HFF-Myc (cell line): Measurements from ENCODE around the gene FAM72A.
"Not testable (repeated sequence)": the region's sequence is repeated elsewhere in the genome, so short reads cannot be mapped to it uniquely, and the experiment has no call there.

Experiments used
- DNase-seq: peaks from one replicate; pipeline ENCODE4 v3.0.0-alpha.2; 2011; ENCODE audit warnings: low read depth; ENCODE audit errors: extremely low read depth
- H3K4me3 ChIP-seq: replicated peaks from 2 replicates; pipeline ENCODE4 v1.5.1; 2011; ENCODE audit warnings: low read depth, mild to moderate bottlenecking, control low read depth, low read length

Gene FAM72A

DNA sequence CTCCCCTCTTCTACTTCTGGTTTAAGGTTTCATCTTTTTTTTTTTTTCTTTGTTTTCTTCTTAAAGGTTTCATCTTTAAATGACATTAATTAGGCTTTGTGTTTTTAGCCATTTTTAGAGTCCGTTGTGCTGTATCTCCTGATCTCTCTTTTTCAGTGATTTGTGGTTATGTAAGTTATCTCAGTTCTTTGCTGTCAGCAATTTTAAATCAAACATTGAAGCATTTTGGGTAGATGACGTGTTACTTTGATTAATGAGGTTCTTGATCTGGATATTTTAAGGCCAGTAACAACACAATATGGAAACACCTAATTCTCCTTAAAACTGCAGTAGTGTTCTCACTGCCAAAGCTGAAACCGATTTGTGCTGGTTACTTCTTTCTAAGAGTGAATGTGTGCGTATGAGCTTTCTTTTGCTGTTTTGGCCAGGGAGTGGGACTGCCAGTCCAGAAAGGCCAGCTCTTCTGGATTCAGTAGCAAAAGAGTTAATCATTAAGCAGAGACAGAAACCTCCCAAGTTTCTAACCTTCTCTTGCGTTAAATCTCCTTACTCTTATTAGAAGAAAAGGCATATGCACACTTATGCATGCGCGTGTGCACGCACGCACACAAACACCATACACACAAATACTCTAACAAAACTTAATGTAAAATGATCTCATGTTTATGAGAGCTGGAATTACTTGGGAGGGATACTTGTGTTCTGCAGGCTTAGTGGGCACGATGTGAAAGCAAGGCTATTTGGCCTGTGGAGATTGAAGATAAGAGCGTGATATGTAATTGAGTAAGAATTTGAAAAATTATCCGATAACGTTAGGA is 17.1 kb upstream of the FAM72A start:
- DNase-seq, H3K4me3 ChIP-seq: not testable (repeated sequence)

DNA sequence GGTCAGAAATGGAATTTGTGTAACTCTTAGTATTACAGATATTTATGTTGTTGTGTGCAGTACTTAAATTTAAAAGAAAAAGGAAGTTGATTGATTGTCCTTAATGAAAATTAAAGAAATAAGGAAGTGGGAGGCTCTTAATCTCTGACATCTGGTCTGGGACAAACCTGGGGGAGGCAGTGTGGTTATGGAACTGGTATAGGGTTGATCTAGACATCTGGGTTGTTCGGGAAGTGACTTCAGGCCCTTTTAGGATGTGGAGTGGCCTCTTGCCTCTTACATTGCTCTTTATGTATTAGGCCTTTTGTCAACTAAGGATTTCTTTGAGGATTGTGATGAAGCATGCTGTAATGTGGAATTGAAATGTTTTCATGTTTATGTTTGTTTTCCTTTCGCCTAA is 16.1 kb upstream of the FAM72A start:
- not testable (repeated sequence) for H3K4me3 ChIP-seq, DNase-seq

DNA sequence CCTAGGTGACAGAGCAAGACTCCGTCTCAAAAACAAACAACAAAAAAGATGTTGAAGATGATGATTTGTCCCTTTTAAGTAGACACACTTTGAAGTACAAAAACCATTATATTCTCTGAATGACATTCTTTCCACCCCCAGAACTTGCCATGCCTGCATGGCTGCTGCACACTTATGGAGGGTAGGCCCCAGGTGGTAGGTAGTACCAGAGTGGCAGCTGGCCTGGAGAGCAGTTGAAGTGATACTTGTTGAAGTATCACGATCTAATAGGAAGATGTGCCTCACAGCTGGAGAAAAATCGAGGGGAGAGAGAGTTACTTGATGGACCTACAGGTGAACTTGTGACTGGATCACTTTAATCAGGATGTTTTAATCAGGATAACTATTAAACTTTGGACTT is 15.6 kb upstream of the FAM72A start:
- H3K4me3 ChIP-seq, DNase-seq: not testable (repeated sequence)

DNA sequence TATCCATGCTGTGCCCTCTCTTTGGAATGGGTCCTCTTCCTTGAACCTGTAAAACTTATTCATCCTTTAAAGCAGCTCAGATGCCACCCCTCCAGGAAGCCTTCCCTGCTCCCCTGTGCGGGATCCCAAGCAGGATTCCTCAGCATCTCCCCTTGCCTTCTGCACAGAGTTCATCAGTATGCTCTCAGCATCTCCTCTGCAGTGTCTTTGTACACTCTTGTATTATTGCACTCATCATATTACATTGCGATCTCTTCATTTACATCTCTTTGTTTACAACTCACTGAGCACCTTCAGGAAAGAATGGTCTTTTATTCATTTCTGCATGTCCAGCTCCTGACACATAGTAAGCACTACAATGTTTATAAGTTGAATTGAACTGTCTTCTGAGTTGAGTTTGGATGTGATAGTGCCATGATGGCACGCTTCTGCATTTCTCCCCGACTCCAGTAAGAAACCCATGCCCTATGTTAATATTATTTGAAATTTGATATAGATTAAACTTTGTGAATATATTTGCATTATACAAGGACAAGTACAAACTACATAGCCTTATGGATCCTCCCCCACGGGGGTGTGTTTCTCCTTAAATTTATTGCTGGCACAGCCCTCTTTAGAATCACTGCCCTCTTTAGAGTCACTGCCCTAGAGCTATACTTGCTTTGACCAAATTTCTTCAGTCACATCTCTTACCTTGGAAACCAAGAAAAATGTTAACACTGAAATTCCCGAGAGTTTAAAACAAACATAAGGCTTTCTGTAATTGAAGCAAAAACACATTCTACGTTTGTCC is 13.2 kb upstream of the FAM72A start:
- DNase-seq, H3K4me3 ChIP-seq: not testable (repeated sequence)

DNA sequence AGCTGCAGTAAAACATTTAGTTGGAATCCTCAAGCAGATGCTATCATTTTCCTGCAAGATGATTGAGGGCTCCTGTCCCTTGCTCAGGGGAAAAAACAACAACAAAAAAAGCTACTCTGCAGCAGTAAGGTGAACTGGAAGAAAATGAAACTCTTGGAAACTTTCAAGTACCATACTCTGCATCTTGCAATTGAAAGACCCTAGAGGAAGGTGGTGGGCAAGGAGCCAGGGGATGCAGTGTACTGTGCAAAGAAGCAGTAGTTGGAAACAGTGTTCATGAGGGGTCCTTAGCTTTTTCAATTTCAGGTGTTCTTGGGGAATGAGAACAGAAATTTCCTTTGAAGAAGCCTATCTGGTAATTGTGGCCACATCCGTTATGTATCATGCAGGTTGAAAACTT is 8.2 kb upstream of the FAM72A start:
- not testable (repeated sequence) for DNase-seq, H3K4me3 ChIP-seq

DNA sequence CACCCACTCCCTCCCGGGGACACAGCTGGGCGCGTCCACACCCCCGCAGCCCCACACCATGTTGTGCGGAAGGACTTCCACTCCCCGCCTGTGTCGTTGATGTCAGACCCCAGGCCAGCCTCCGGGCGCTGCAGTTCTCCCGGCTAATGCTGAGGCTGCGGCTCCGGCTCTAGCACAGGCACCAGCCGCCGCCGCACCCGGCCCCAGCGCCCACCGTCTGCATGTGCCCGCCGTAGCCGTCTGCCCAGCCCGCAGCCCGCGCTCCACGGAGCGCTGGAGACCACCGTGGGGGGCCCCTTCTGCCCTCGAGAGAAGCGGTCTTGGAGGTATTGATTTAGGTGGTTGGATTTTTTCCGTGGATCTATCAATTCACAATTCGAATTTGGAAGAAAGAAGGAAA is 2.9 kb upstream of the FAM72A start:
- DNase-seq = not testable (repeated sequence)
- H3K4me3 ChIP-seq = peak overlapping the region; percentile 33

DNA sequence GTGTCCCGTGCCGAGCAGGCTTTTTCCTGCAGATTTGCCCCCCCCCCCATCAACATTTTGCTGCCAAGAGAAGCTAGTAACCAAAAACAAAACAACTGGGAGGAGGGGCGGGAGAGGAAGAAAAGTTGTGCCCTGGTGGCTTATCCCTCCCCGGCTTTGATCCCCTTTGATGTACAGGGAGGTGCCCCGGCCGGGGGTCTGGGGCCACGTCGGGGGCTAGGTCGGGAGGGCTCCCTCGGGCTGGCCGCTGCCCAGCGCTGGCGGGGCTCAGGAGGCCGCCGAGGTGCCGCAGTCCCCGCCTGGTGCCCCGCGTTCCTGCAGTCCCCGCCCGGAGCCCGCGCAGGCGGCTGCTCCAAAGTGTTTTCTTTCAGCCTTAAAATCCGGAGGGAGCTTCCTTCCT is 2.2 kb upstream of the FAM72A start:
- not testable (repeated sequence) for DNase-seq
- H3K4me3 ChIP-seq = peak overlapping the region; percentile 42

DNA sequence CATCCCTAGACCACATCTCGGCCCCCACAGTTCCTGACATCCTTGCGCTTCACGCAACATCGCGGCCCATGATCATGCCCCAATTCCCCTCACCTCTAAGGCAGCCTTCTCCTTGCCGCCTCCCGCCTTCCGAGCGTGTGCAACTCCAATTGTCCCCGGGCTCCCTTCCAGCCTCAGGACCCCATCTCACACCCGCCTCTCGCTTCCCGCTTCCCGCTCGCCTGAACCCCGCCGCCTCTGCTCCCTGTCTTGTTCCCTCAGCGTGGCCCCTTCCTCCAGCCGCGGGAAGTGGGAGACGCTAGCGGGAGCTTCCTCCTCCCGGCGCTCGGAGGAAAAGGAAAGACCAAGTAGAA is 1.5 kb upstream of the FAM72A start:
- not testable (repeated sequence) for DNase-seq
- H3K4me3 ChIP-seq = peak overlapping the region; percentile 36

DNA sequence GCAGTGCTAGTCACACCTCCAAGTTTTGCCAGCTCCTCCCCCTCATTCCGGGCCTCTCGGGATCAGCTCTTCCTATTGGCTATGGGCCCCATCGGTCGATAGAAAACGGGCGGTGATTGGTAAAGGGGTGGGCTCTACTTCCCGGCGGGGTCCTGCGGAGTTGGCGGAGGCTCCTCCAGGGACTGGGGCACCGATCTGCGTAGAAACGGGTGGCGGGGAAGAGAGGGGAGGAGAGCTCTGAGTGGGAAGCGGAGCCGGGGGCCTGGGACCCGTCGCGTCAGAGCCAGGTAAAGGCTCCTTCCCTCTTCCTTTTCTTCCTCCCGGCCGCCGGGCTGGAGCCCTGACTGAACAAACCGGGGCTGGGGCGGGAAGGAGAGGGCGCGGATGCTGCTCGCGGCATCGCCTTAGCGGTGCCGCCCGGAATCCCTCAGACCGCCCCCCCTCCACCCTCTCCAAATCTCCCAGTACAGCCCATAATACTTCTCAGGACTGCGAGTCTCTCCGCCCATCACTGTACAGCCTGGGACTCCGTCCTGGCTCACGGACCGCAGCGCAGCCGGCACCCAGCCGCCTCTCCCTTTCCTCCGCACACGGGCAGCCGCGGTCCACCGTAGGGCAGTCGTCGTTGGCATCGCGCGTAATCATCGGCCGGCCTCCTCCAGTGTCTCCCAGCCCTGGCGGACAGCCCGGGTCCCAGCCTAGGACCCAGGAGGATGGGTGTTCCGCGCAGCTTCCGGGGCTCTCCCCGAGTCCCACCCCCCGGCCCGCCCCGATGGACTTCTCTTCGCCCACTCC is 922 bp upstream of the FAM72A start, which contains the start of gene SRGAP2:
TSS of gene SRGAP2 (plus strand) at position 178 of the 795 bp plus-strand sequence. CDS start 2,430 bp downstream, outside the sequence.
- DNase-seq = peak; percentile 11
- H3K4me3 ChIP-seq = peak within 1 kb of the TSS; percentile 42

DNA sequence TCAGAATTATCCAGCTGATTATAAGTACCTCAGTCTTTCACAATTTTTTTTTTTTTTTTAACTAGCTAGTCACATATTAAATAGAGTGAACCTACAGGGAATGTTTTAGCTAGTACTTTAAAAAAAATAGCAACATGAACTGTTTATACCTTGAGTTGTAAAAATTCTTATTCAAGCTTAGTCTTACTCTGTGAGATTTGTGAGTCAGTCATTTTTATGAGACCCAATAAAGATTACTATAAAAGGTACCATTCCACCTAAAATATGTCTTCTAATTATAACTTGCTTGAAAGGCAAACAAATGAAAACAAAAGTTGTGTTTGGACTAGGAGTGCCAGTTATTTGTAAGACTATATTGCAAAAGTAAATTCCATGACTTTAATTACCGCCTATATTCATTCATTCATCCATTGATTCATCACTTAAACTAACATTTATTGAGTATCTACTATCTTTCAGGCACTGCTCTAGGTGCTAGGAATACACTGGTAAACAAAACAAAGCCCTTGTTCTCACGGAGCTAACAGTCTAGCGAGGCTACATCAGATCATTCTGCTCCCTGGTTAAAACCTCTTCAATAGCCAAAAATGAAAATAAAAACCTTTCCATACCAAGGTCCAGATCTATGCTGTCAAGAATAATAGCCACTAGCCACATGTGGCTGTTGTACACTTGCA is 5.8 kb downstream of the FAM72A start:
- not testable (repeated sequence) for DNase-seq, H3K4me3 ChIP-seq

DNA sequence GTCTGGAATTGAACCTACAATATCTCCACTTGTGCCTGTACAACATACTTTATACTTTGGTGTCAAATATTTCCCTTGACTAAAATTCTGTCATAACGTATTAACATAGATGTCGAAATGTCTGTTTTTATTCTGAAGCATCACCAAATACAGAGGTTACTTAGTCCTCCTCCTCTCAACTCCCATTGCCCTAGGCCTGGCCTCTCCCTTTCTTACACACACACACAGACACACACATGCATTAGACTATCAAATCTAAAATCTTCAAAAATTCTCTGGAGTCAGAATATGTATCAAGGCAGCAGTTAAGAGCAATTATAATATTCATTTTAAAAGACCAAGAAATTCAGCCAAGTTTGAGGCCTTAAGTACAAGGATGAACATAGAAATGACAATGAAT is 7.5 kb downstream of the FAM72A start:
- DNase-seq, H3K4me3 ChIP-seq: not testable (repeated sequence)

DNA sequence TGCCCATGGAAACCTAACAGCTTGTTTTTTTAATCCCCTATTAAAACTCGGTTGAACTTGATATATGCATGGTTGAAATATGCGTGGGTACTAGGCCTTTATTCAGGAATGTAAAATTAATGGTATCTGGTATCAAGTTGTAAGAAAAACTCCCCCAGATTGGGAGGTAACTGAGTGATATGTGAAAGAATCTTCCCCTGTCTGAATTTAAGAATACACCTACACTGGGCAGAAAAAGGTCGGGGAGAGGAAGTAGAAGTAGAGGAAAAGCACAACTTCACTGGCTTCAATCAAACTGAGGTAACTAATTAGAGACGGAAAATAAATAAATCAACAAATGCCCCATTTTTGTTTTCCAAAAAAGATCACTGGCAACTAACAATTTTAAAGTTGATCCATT is 15.8 kb downstream of the FAM72A start:
- H3K4me3 ChIP-seq, DNase-seq: not testable (repeated sequence)

DNA sequence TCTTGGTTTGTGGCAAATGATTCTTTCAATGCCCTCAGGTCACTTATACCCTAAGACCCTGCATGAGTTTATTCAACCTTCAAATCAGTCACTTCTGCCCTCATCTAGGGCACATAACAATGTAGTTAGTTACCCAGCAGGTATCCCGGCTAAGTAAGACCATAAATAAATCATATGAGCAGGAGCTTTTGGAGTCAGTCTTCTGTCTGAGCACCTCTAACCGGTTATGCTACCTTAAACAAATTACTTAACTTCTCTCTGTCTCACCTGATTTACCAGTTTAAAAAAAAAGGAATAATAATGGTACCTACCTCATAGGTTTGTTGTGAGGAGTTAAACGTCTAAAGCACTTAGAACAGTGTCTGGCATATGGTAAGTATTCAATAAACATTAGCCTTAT is 16.9 kb downstream of the FAM72A start:
- DNase-seq, H3K4me3 ChIP-seq: not testable (repeated sequence)

DNA sequence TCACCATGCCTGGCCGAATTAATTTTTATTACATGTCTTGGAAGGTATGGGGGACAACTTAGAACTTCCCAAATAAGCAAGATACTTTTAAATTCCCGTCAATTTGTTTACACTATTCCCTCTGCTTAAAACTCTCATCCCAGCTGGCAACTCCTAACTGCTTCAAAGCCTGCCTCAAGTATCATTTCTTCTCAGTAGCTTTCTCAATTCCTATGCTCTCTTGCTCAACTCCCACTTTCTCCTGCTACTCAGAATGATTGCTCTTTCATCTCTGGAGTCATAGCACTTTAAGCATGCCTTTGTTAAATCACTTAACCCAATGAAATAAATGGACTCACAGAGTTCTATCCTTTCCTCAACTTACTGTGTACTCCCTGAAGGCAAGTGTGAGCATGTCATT is 18.9 kb downstream of the FAM72A start:
- not testable (repeated sequence) for DNase-seq, H3K4me3 ChIP-seq

DNA sequence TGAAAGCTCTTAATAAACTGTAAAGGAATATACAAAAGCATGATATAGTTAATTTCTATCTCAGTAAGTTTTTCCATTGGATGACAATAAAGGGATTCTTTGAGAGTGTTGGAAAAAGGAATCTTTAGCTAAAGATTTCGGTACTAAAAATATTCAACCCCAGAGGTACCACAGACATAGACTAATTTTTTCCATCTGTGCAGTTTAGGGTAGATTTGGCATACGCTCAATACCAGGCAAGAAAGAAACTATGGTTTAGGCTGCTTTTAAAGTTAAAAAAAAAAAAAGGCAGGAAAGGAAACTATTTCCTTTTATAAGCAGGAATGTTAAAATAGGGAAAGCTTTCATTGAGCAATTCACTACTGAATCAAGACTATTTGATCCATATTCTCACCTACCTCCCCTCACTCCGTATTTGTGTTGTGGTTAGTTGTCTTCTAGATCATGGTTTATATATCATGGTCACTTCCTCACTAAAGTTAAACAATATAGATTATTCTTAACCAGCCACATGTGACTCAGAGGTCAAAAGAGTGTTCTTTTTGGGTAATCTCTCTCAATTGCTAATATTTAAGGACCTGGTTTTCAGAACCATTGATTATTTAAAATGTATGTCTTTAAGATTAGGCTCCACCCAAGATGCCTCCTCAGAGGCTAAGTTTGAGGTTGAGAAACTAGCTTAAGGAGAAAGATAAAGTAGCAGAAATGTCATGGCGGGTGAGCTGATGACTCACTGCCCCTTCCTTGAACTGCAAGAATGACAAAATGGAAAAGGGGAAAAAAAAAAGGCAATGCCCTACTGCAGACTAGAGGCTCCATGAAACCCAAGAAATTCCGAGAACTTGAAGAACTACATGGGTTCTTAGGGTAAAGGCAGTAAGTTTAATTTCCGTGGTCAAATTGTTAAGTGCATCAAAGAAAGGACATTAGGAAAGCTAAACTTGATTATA is 20.0 kb downstream of the FAM72A start:
- not testable (repeated sequence) for DNase-seq, H3K4me3 ChIP-seq

DNA sequence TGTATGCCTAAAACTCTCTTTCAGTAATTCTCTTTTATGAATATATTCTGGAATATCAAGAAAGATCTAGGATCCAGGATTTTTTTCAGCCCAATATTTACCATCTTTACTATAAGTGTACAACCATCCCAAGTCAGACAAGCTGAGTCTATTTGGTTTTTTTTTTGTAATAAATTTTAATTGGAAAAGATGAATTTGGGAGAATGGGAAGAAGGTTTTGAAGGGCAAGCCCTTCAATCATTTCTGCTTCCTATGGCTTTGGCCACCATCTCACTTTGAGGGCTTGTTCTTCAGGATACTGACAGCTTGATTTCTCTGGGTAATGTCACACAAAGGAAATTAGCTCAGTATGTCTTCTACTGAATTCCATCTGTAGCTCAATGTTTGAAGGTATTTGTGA is 23.0 kb downstream of the FAM72A start:
- DNase-seq = not testable (repeated sequence)

More for the DNA sequence above, 23.0 kb downstream of the FAM72A start:
- H3K4me3 ChIP-seq = not testable (repeated sequence)
